ENCODE data around the gene GSK3B. TPM values are rescaled to one million over a fixed set of nuclear protein-coding genes. Genes with fewer than 3 reads are reported as not detected.

The GSK3B gene
- polyA plus RNA-seq, 3 donors, result 16.2 to 20.6 (median 20.5) TPM

- peak overlapping the region; percentile 86 to 99 (median 94) for H3K4me3 ChIP-seq (replicated peaks in 1 of 3; ENCODE audit: low read depth in 2 of 3, low read length in 3 of 3)
- peak overlapping the region; percentile 90 for H2AFZ ChIP-seq (ENCODE audit: insufficient read depth, low read depth, low read length, poor library complexity, severe bottlenecking)
- TF ChIP-seq, protein P1, sequence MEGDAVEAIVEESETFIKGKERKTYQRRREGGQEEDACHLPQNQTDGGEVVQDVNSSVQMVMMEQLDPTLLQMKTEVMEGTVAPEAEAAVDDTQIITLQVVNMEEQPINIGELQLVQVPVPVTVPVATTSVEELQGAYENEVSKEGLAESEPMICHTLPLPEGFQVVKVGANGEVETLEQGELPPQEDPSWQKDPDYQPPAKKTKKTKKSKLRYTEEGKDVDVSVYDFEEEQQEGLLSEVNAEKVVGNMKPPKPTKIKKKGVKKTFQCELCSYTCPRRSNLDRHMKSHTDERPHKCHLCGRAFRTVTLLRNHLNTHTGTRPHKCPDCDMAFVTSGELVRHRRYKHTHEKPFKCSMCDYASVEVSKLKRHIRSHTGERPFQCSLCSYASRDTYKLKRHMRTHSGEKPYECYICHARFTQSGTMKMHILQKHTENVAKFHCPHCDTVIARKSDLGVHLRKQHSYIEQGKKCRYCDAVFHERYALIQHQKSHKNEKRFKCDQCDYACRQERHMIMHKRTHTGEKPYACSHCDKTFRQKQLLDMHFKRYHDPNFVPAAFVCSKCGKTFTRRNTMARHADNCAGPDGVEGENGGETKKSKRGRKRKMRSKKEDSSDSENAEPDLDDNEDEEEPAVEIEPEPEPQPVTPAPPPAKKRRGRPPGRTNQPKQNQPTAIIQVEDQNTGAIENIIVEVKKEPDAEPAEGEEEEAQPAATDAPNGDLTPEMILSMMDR (IDR thresholded peaks at IDR 0.05), result no peak
- H3K36me3 Mint-ChIP-seq, result peaks cover 10 to 20% of the 10 kb centered on the region in 2 donors
- intact Hi-C loops (cut with micrococcal nuclease), result loop anchor here (10.0 kb wide), 5 partner anchors 259 to 649 kb away; partner anchors contain the start of genes GTF2E1 (in 2 of the 2), RABL3 (in 2 of the 2), CFAP91 (in 1 of the 2) and NDUFB4 (in 1 of the 2)
- WGBS (ENCODE audit: insufficient coverage), result 0% methylated on average over 1 of the region's 1 CpG
- H3K4me1 Mint-ChIP-seq, result peaks cover 21% of the 10 kb centered on the region
- peaks cover 64% of the 10 kb centered on the region for H3K79me2 ChIP-seq (ENCODE audit: insufficient read depth, low read length)
- H3K9ac ChIP-seq (ENCODE audit: insufficient read depth, low read length, poor library complexity, severe bottlenecking), result peak overlapping the region; percentile 98
- peak overlapping the region in 1 of 2 donors; percentile 98 for H3K4me3 Mint-ChIP-seq
- H3K27me3 ChIP-seq (ENCODE audit: control insufficient read depth in 2 of 2, insufficient read depth in 2 of 2, low read length in 2 of 2), result no peaks in the 10 kb centered on the region
- peaks cover 14 to 33% of the 10 kb centered on the region in 2 donors for H3K4me1 ChIP-seq (ENCODE audit: control insufficient read depth in 1 of 2, insufficient read depth in 2 of 2, low read length in 2 of 2)
- no peaks in the 10 kb centered on the region for H3K9me3 ChIP-seq (replicated peaks in 1 of 2; ENCODE audit: control insufficient read depth in 1 of 2, insufficient read depth in 1 of 2, low read length in 2 of 2)
- no peaks in the 10 kb centered on the region for H3K9me3 Mint-ChIP-seq
- no peak overlapping the region for H3K27ac Mint-ChIP-seq
- H4K20me1 ChIP-seq (ENCODE audit: insufficient read depth, low read length), result peaks cover 27% of the 10 kb centered on the region
- H3K27me3 Mint-ChIP-seq (ENCODE audit: low read depth in 3 of 3), result no peaks in the 10 kb centered on the region
- no peaks in the 10 kb centered on the region for H3K36me3 ChIP-seq (replicated peaks in 1 of 2; ENCODE audit: control insufficient read depth in 1 of 2, insufficient read depth in 2 of 2, low read length in 2 of 2)
- no peak for DNase-seq
- peak overlapping the region; percentile 84 for H3K4me2 ChIP-seq (replicated peaks; ENCODE audit: extremely low read depth, low read length, poor library complexity, severe bottlenecking)
- peak overlapping the region; percentile 96 to 100 for H3K27ac ChIP-seq (ENCODE audit: low read depth in 1 of 2, low read length in 2 of 2)
Observed at GRCh38 chr3:120095979-120096426, 1.8 kb upstream of the GSK3B start.

GRCh38 chr3:120095226-120095978 lies 1.2 kb upstream of the GSK3B start:
- H3K27me3 ChIP-seq (ENCODE audit: control insufficient read depth in 2 of 2, insufficient read depth in 2 of 2, low read length in 2 of 2), result no peaks in the 10 kb centered on the region
- no peaks in the 10 kb centered on the region for H3K9me3 ChIP-seq (replicated peaks in 1 of 2; ENCODE audit: control insufficient read depth in 1 of 2, insufficient read depth in 1 of 2, low read length in 2 of 2)
- Mint-ChIP-seq H3K27ac (no peak overlapping the region), H3K27me3 (ENCODE audit: low read depth in 3 of 3) (no peaks in the 10 kb centered on the region), H3K9me3 (no peaks in the 10 kb centered on the region), H3K36me3 (peaks cover 7 to 17% of the 10 kb centered on the region in 2 donors), H3K4me1 (peaks cover 17% of the 10 kb centered on the region), H3K4me3 (peak overlapping the region in 1 of 2 donors; percentile 98)
- under 1% methylated on average over 51 of the region's 58 CpGs for WGBS (ENCODE audit: insufficient coverage)
- H3K36me3 ChIP-seq (replicated peaks in 1 of 2; ENCODE audit: control insufficient read depth in 1 of 2, insufficient read depth in 2 of 2, low read length in 2 of 2), result no peaks in the 10 kb centered on the region
- H3K79me2 ChIP-seq (ENCODE audit: insufficient read depth, low read length), result peaks cover 64% of the 10 kb centered on the region
- intact Hi-C loops (cut with micrococcal nuclease), result loop anchor here (10.0 kb wide), 5 partner anchors 259 to 649 kb away; partner anchors contain the start of genes GTF2E1 (in 2 of the 2), RABL3 (in 2 of the 2), CFAP91 (in 1 of the 2) and NDUFB4 (in 1 of the 2)
- H3K4me3 ChIP-seq (replicated peaks in 1 of 3; ENCODE audit: low read depth in 2 of 3, low read length in 3 of 3), result peak overlapping the region; percentile 86 to 99 (median 94)
- peak overlapping the region; percentile 84 for H3K4me2 ChIP-seq (replicated peaks; ENCODE audit: extremely low read depth, low read length, poor library complexity, severe bottlenecking)
- H3K9ac ChIP-seq (ENCODE audit: insufficient read depth, low read length, poor library complexity, severe bottlenecking), result peak overlapping the region; percentile 98
- peaks cover 33% of the 10 kb centered on the region for H4K20me1 ChIP-seq (ENCODE audit: insufficient read depth, low read length)
- TF ChIP-seq, protein P1 (IDR thresholded peaks at IDR 0.05), result no peak
- H3K27ac ChIP-seq (ENCODE audit: low read depth in 1 of 2, low read length in 2 of 2), result peak overlapping the region; percentile 96 to 100
- peaks cover 20 to 39% of the 10 kb centered on the region in 2 donors for H3K4me1 ChIP-seq (ENCODE audit: control insufficient read depth in 1 of 2, insufficient read depth in 2 of 2, low read length in 2 of 2)
- peak; percentile 77 to 86 (median 83) for DNase-seq
- H2AFZ ChIP-seq (ENCODE audit: insufficient read depth, low read depth, low read length, poor library complexity, severe bottlenecking), result peak overlapping the region; percentile 90

Data from CD14-positive monocyte (primary cell).